Mesendoderm (in vitro differentiated cells): Measurements from ENCODE around the gene TYMP.
"Not testable (repeated sequence)": the region's sequence is repeated elsewhere in the genome, so short reads cannot be mapped to it uniquely, and the experiment has no call there.

Experiments
- DNase-seq: peaks from one replicate; pipeline ENCODE4 v3.0.0; 2013
- H2AK5ac ChIP-seq: 2 replicates; pipeline ENCODE4 v1.6.1; 2013; ENCODE audit warnings: low read length, inconsistent platforms
- H2BK120ac ChIP-seq: 2 replicates; pipeline ENCODE4 v1.6.1; 2013; ENCODE audit warnings: low read depth, mild to moderate bottlenecking, low read length, moderate library complexity, mixed read lengths
- H2BK15ac ChIP-seq: replicated peaks from 2 replicates; pipeline ENCODE4 v1.6.1; 2013; ENCODE audit warnings: low read depth, mild to moderate bottlenecking, moderate library complexity
- H2BK5ac ChIP-seq: 2 replicates; pipeline ENCODE4 v1.6.1; 2013; ENCODE audit warnings: low read length, inconsistent platforms
- H3K18ac ChIP-seq: 2 replicates; pipeline ENCODE4 v1.6.1; 2013; ENCODE audit warnings: mild to moderate bottlenecking, low read length, mixed read lengths
- H3K23ac ChIP-seq: one replicate; pipeline ENCODE4 v1.6.1; 2013; ENCODE audit warnings: low read length
- H3K27ac ChIP-seq: 2 replicates; pipeline ENCODE4 v1.5.1; 2013; ENCODE audit warnings: low read depth, mild to moderate bottlenecking, inconsistent platforms, low read length, moderate library complexity
- H3K27me3 ChIP-seq: 2 replicates; pipeline ENCODE4 v1.6.1; 2013; ENCODE audit warnings: low read length, control low read depth, mild to moderate bottlenecking, inconsistent platforms; ENCODE audit not compliant: insufficient read depth, poor library complexity
- H3K36me3 ChIP-seq: 2 replicates; pipeline ENCODE4 v1.6.1; 2013; ENCODE audit warnings: low read length, inconsistent platforms; ENCODE audit not compliant: control insufficient read depth, insufficient read depth
- H3K4ac ChIP-seq: one replicate; pipeline ENCODE4 v1.6.1; 2013; ENCODE audit warnings: low read depth, mild to moderate bottlenecking, low read length, moderate library complexity
- H3K4me1 ChIP-seq: 2 replicates; pipeline ENCODE4 v1.6.1; 2013; ENCODE audit warnings: low read depth, low read length, inconsistent platforms; ENCODE audit not compliant: control insufficient read depth
- H3K4me2 ChIP-seq: 2 replicates; pipeline ENCODE4 v1.6.1; 2013; ENCODE audit warnings: low read length
- H3K4me3 ChIP-seq: 2 replicates; pipeline ENCODE4 v1.5.1; 2013; ENCODE audit warnings: mild to moderate bottlenecking, low read length
- H3K56ac ChIP-seq: one replicate; pipeline ENCODE4 v1.6.1; 2013; ENCODE audit warnings: low read length
- H3K79me1 ChIP-seq: 2 replicates; pipeline ENCODE4 v1.6.1; 2013; ENCODE audit warnings: low read length, inconsistent platforms
- H3K79me2 ChIP-seq: 2 replicates; pipeline ENCODE4 v1.6.1; 2013; ENCODE audit warnings: mild to moderate bottlenecking, low read length; ENCODE audit not compliant: control insufficient read depth, insufficient read depth
- H3K9ac ChIP-seq: 2 replicates; pipeline ENCODE4 v1.6.1; 2013; ENCODE audit warnings: low read length, inconsistent platforms
- H4K5ac ChIP-seq: one replicate; pipeline ENCODE4 v1.6.1; 2013; ENCODE audit warnings: low read length
- H4K8ac ChIP-seq: one replicate; pipeline ENCODE4 v1.6.1; 2013; ENCODE audit warnings: low read depth, mild to moderate bottlenecking, control low read depth, low read length, moderate library complexity
- WGBS: extraction: QIAGEN DNeasy Blood & Tissue Kit; methylation state at CpG from one replicate; pipeline ENCODE4 v1.1.7; 2013; ENCODE audit warnings: low lambda C conversion rate, missing lambda C conversion rate; ENCODE audit not compliant: insufficient coverage; ENCODE audit errors: extremely low coverage; 5-methylcytosine and 5-hydroxymethylcytosine counted together

The TYMP gene

GRCh38 chr22:50522806-50523438 is 6.9 kb downstream of the TYMP start:
- H3K4me2 ChIP-seq: no peak overlapping the region
- H2BK120ac ChIP-seq: no peak overlapping the region
- no peak overlapping the region for H4K5ac ChIP-seq
- no peak overlapping the region for H2BK15ac ChIP-seq
- no CpG with 5 or more reads among the region's 22 CpGs for whole genome bisulfite sequencing
- H3K56ac ChIP-seq: no peak overlapping the region
- H2AK5ac ChIP-seq: no peak overlapping the region
- no peaks in the 10 kb centered on the region for H3K27me3 ChIP-seq
- H2BK5ac ChIP-seq: no peak overlapping the region
- H3K27ac ChIP-seq: no peak overlapping the region
- no peak overlapping the region for H3K9ac ChIP-seq
- H3K4me3 ChIP-seq: no peak overlapping the region
- no peaks in the 10 kb centered on the region for H3K79me2 ChIP-seq
- H3K4ac ChIP-seq: no peak overlapping the region
- H3K23ac ChIP-seq: no peak overlapping the region
- H3K4me1 ChIP-seq: peaks cover 2% of the 10 kb centered on the region
- no peak overlapping the region for H3K18ac ChIP-seq
- DNase-seq: no peak
- H4K8ac ChIP-seq: no peak overlapping the region
- no peaks in the 10 kb centered on the region for H3K79me1 ChIP-seq
- peaks cover 3% of the 10 kb centered on the region for H3K36me3 ChIP-seq

DNA sequence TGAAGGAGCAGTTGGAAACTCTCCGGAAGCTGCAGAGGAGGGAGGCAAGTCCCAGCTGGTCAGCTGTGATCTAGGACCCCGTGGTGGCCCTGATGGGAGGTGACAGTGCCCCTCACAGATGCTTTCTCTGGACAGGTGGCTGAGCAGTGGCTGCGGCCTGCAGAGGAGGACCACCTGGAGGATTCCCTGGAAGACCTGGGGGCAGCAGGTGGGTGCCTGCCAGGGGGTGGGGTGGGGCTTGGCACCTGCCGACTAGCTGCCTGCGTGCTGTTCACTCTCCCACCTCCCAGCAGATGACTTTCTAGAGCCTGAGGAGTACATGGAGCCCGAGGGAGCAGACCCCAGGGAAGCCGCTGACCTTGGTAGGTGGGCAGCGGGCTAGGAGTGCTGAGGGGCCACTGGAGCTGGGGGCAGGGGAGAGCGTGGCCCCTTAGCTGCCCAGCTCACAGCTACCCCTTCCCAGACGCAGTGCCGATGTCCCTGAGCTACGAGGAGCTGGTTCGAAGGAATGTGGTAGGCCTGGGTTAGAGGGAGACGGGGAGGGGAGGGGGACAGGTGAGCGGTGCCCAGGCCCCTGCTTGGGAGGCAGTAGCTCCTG is 7.5 kb downstream of the TYMP start:
- H2BK15ac ChIP-seq: no peak overlapping the region
- no CpG with 5 or more reads among the region's 15 CpGs for WGBS
- no peak overlapping the region for H2BK120ac ChIP-seq
- H3K79me1 ChIP-seq: no peaks in the 10 kb centered on the region
- H3K23ac ChIP-seq: no peak overlapping the region
- H4K8ac ChIP-seq: no peak overlapping the region
- H3K9ac ChIP-seq: no peak overlapping the region
- no peak overlapping the region for H3K18ac ChIP-seq
- no peak overlapping the region for H3K27ac ChIP-seq
- no peak overlapping the region for H3K4me2 ChIP-seq
- H3K27me3 ChIP-seq: no peaks in the 10 kb centered on the region
- DNase-seq: no peak
- no peak overlapping the region for H3K4me3 ChIP-seq
- peaks cover 2% of the 10 kb centered on the region for H3K4me1 ChIP-seq
- H3K56ac ChIP-seq: no peak overlapping the region
- peaks cover 3% of the 10 kb centered on the region for H3K36me3 ChIP-seq
- no peak overlapping the region for H3K4ac ChIP-seq
- H3K79me2 ChIP-seq: no peaks in the 10 kb centered on the region
- no peak overlapping the region for H2AK5ac ChIP-seq
- no peak overlapping the region for H4K5ac ChIP-seq
- no peak overlapping the region for H2BK5ac ChIP-seq

DNA sequence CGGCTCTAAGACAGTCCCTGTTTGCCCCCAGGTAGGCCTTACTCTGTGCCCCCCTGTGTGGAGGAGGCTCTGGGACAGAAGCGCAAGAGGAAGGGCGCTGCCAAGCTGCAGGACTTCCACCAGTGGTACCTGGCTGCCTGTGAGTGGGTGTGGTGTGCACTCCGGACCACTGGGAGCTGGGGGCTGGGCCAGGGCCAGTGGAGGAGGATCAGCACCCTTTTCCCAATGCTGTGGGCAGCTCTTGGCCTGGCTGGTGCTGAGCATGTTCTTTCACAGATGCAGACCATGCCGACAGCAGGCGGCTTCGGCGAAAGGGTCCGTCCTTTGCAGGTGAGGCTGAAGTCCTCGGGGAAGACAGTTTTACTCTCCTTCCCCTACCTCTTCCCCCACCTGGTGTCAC is 8.1 kb downstream of the TYMP start:
- Histone ChIP-seq H3K4me1 (peaks cover 2% of the 10 kb centered on the region), H3K36me3 (peaks cover 5% of the 10 kb centered on the region), H2BK15ac (no peak overlapping the region), H3K56ac (no peak overlapping the region), H3K79me2 (no peaks in the 10 kb centered on the region), H4K5ac (no peak overlapping the region), H3K9ac (no peak overlapping the region), H3K27ac (no peak overlapping the region), H4K8ac (no peak overlapping the region), H3K4me3 (no peak overlapping the region), H2AK5ac (no peak overlapping the region), H3K4ac (no peak overlapping the region), H3K79me1 (no peaks in the 10 kb centered on the region), H3K18ac (no peak overlapping the region), H3K27me3 (no peaks in the 10 kb centered on the region), H2BK120ac (no peak overlapping the region), H3K23ac (no peak overlapping the region), H3K4me2 (no peak overlapping the region), H2BK5ac (no peak overlapping the region)
- DNase-seq: no peak
- no CpG with 5 or more reads among the region's 10 CpGs for WGBS

- Histone ChIP-seq H3K23ac (no peak overlapping the region), H3K27ac (no peak overlapping the region), H3K4me2 (no peak overlapping the region), H3K56ac (no peak overlapping the region), H3K36me3 (peaks cover 5% of the 10 kb centered on the region), H3K79me1 (peaks cover 2% of the 10 kb centered on the region), H3K4ac (no peak overlapping the region), H3K4me3 (no peak overlapping the region), H4K8ac (no peak overlapping the region), H2BK5ac (no peak overlapping the region), H2BK120ac (no peak overlapping the region), H3K18ac (no peak overlapping the region), H3K79me2 (peaks cover under 1% of the 10 kb centered on the region), H3K4me1 (peaks cover 2% of the 10 kb centered on the region), H3K27me3 (no peaks in the 10 kb centered on the region), H2BK15ac (no peak overlapping the region), H2AK5ac (no peak overlapping the region), H4K5ac (no peak overlapping the region), H3K9ac (no peak overlapping the region)
- WGBS: no CpG with 5 or more reads among the region's 13 CpGs
- DNase-seq: no peak
These were observed 8.9 kb downstream of the TYMP start for GRCh38 chr22:50520826-50521453.

DNA sequence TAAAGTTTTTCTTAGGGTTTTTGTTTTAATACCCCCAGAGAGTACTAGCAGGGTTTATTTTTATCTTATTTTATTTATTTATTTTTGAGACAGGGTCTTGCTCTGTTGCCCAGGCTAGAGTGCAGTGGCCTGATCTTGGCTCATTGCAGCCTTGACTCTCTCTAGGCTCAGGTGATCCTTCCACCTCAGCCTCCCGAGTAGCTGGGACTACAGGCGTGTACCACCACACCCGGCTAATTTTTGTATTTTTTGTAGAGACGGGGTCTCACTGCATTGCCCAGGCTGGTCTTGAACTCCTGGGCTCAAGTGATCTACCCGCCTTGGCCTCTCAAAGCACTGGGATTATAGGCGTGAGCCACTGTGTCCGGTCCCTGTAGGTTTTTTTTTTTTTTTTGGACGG is 9.6 kb downstream of the TYMP start:
- not testable (repeated sequence) for H3K18ac ChIP-seq, H4K8ac ChIP-seq, H2BK120ac ChIP-seq, H4K5ac ChIP-seq, H3K27ac ChIP-seq, H3K79me1 ChIP-seq, H2BK5ac ChIP-seq, H3K4ac ChIP-seq, H3K36me3 ChIP-seq, H3K4me1 ChIP-seq, H3K9ac ChIP-seq, H2BK15ac ChIP-seq, H3K4me3 ChIP-seq, H2AK5ac ChIP-seq, H3K4me2 ChIP-seq, H3K27me3 ChIP-seq, H3K23ac ChIP-seq, H3K79me2 ChIP-seq, H3K56ac ChIP-seq, DNase-seq
- WGBS: no CpG with 5 or more reads among the region's 8 CpGs
